LNCAP (cell line): ENCODE measurements around the gene SAFB.

ENCODE experiments used
- CTCF ChIP-seq: fragments of 450-650 bp; IDR thresholded peaks from 2 replicates; pipeline ENCODE4 v1.5.1; 2017; ENCODE audit warnings: mild to moderate bottlenecking

SAFB gene

GRCh38 chr19:5646703-5647102 lies 23.8 kb downstream of the SAFB start:
- TF ChIP-seq CTCF: no peak

- TF ChIP-seq CTCF: no peak
Measured at GRCh38 chr19:5648464-5648863, 25.6 kb downstream of the SAFB start.

- TF ChIP-seq CTCF: no peak
Measured at GRCh38 chr19:5651361-5651760, 28.5 kb downstream of the SAFB start.

- TF ChIP-seq CTCF: no peak
Measured at GRCh38 chr19:5652261-5652660, 29.4 kb downstream of the SAFB start.

GRCh38 chr19:5654931-5655330 lies 32.0 kb downstream of the SAFB start:
- no peak for TF ChIP-seq CTCF

DNA sequence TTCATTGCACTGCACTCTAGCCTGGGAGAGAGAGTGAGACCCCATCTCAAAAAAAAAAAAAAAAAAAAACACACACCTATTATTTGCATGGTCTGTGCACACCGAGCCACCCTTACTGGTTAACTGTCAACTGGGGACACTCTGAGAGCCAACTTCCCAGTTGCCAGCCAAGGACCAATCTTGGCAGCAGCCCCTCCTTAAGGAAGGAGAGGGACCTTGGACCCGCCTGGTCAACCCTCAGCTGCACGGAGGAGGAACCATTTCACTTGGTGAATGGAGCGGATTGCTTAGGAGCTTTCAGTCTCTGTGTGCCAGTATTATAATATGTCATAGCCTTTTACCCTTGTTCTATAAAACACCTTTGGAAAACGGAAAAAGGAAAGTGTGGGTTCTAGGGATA lies 32.5 kb downstream of the SAFB start:
- TF ChIP-seq CTCF: no peak

- TF ChIP-seq CTCF: no peak
Measured at GRCh38 chr19:5661483-5661882, 38.6 kb downstream of the SAFB start.

DNA sequence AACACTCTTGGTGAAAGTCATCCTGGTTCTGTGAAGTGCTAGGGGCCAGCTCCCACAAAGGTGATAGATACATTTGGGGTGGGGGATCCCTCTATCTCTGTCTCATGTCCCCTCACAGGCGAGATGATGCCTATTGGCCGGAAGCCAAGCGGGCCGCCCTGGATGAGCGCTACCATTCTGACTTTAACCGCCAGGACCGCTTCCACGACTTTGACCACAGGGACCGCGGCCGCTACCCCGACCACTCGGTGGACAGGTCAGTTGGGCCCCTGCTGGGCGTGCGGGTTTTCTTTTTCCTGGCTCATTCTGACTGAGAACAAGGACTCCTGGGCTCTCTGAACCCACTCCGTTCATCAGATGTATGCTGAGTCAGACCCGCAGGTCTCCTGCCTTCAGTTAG lies 41.0 kb downstream of the SAFB start:
- no peak for TF ChIP-seq CTCF
